GM12878 (cell line): ENCODE data around the gene TRPM8. TPM values are rescaled to one million over a fixed set of nuclear protein-coding genes. Genes with fewer than 3 reads are reported as not detected.

ENCODE experiments used
- ATAC-seq: fragments of 200-7000 bp; cut with Tn5 transposase; 3 replicates; pipeline ENCODE4 v1.9.1; 2020; ENCODE audit warnings: mild to moderate bottlenecking, moderate library complexity
- BruUV-seq: library from RNA; stranded (reverse); fragments of 400-500 nt; replicated peaks from 2 replicates; lab custom pipeline; 2021; lab: Mats Ljungman, UMichigan
- CTCF ChIA-PET: fragments of 300-600 bp; sonication (Branson Sonifier 250); formaldehyde crosslinking; extraction: SDS; loops from one replicate; lab custom pipeline; 2021; ENCODE audit warnings: inconsistent platforms; lab: Yijun Ruan, JAX
- POLR2A ChIA-PET: fragments of 350-600 bp; formaldehyde crosslinking; extraction: SDS; loops from one replicate; lab custom pipeline; 2021; ENCODE audit warnings: inconsistent platforms; lab: Charles Lee
- RAD21 ChIA-PET: fragments of 300-600 bp; sonication (Branson Sonifier 250); formaldehyde crosslinking; loops from one replicate; lab custom pipeline; 2023; ENCODE audit warnings: antibody characterized with exemption; ENCODE audit not compliant: unreplicated experiment; lab: Charles Lee
- SMC1A ChIA-PET: fragments of 300-600 bp; sonication (Branson Sonifier 250); formaldehyde crosslinking; loops from one replicate; lab custom pipeline; 2023; ENCODE audit not compliant: unreplicated experiment, uncharacterized antibody; lab: Charles Lee
- DNase-seq: peaks from one replicate; pipeline ENCODE4 v3.0.0-alpha.2; 2011; ENCODE audit warnings: low read depth, low spot score
- FAIRE-seq: peaks from 3 replicates; lab custom pipeline; 2011; peaks lifted over from hg19 to GRCh38; lab: Jason Lieb, UNC
- H2AFZ ChIP-seq: 2 replicates; pipeline ENCODE4 v1.6.0; 2011; ENCODE audit warnings: low read depth, low read length, control low read depth; ENCODE audit not compliant: control insufficient read depth
- H3K27ac ChIP-seq: 2 replicates; pipeline ENCODE4 v1.5.1; 2011; ENCODE audit warnings: control low read depth; ENCODE audit not compliant: control insufficient read depth, insufficient read depth
- H3K27me3 ChIP-seq, 2 experiments: replicated peaks in 1 of 2; 2 replicates each; pipeline versions ENCODE4 v1.6.0 to v1.6.1; 2011; ENCODE audit warnings: low read length in 1 of 2; ENCODE audit not compliant: control insufficient read depth in 2 of 2, insufficient read depth in 2 of 2
- H3K36me3 ChIP-seq, 2 experiments: 2 replicates each; pipeline ENCODE4 v1.5.1; 2011; ENCODE audit warnings: low read length in 1 of 2; ENCODE audit not compliant: control insufficient read depth in 2 of 2, insufficient read depth in 2 of 2
- H3K4me1 ChIP-seq: 2 replicates; pipeline ENCODE4 v1.6.1; 2011; ENCODE audit warnings: mild to moderate bottlenecking, low read length, moderate library complexity, mixed read lengths; ENCODE audit not compliant: control insufficient read depth, insufficient read depth
- H3K4me2 ChIP-seq: 2 replicates; pipeline ENCODE4 v1.6.0; 2011; ENCODE audit warnings: control low read depth; ENCODE audit not compliant: control insufficient read depth, insufficient read depth
- H3K4me3 ChIP-seq: fragments of 200-600 bp; sonication (generic); 2 replicates; pipeline ENCODE4 v1.5.1; 2016
- H3K79me2 ChIP-seq: 2 replicates; pipeline ENCODE4 v1.6.0; 2011; ENCODE audit warnings: low read length; ENCODE audit not compliant: control insufficient read depth, insufficient read depth
- H3K9ac ChIP-seq: 2 replicates; pipeline ENCODE4 v1.8.0; 2011; ENCODE audit warnings: low read length, control low read depth, mixed read lengths; ENCODE audit not compliant: control insufficient read depth, insufficient read depth
- H3K9me3 ChIP-seq: replicated peaks from 3 replicates; pipeline ENCODE4 v1.5.1; 2011; ENCODE audit warnings: mild to moderate bottlenecking, low read length; ENCODE audit not compliant: control insufficient read depth, insufficient read depth
- H4K20me1 ChIP-seq: 2 replicates; pipeline ENCODE4 v1.6.0; 2011; ENCODE audit not compliant: control insufficient read depth, insufficient read depth
- BCL11A ChIP-seq: IDR thresholded peaks from 2 replicates; pipeline ENCODE4 v1.6.1; 2011; ENCODE audit warnings: low read depth, low read length
- CHD2 ChIP-seq: IDR thresholded peaks from 2 replicates; pipeline ENCODE4 v1.6.1; 2011; ENCODE audit warnings: low read depth, low read length, improper control_type of control experiment, borderline replicate concordance
- HDGF ChIP-seq: fragments of 450-650 bp; IDR thresholded peaks from 2 replicates; pipeline ENCODE4 v1.6.1; 2016; ENCODE audit warnings: antibody characterized with exemption
- NR2F1 ChIP-seq: fragments of 450-650 bp; conservative IDR thresholded peaks from 2 replicates; pipeline ENCODE4 v1.6.1; 2017; ENCODE audit warnings: mild to moderate bottlenecking
- NRF1 ChIP-seq: conservative IDR thresholded peaks from 2 replicates; pipeline ENCODE4 v1.6.1; 2011; ENCODE audit warnings: mild to moderate bottlenecking, low read depth, low read length, improper control_type of control experiment
- RUNX3 ChIP-seq: IDR thresholded peaks from 2 replicates; pipeline ENCODE4 v1.6.1; 2012; ENCODE audit warnings: low read length, inconsistent platforms
- SMARCA5 ChIP-seq: fragments of 450-650 bp; IDR thresholded peaks from 2 replicates; pipeline ENCODE4 v1.6.1; 2017; ENCODE audit warnings: mild to moderate bottlenecking
- ZNF207 ChIP-seq: fragments of 450-650 bp; IDR thresholded peaks from 2 replicates; pipeline ENCODE4 v1.6.1; 2014; ENCODE audit warnings: antibody characterized with exemption, mild to moderate bottlenecking, borderline replicate concordance
- ZNF622 ChIP-seq: fragments of 450-650 bp; IDR thresholded peaks from 2 replicates; pipeline ENCODE4 v1.6.1; 2017; ENCODE audit warnings: mild to moderate bottlenecking, inconsistent platforms
- WGBS: methylation state at CpG from one replicate; pipeline ENCODE4 v1.1.6; 2016; ENCODE audit warnings: low lambda C conversion rate; ENCODE audit not compliant: insufficient replicate concordance, insufficient coverage; ENCODE audit errors: missing lambda C conversion rate; 5-methylcytosine and 5-hydroxymethylcytosine counted together
- in situ Hi-C: fragments of 300-500 bp; cut with MboI; formaldehyde crosslinking; loops from 9 replicates; pipeline ENCODE4 v1.14.3; 2018; ENCODE audit warnings: mixed read lengths
- intact Hi-C: fragments of 100-400 bp; cut with micrococcal nuclease; formaldehyde crosslinking; loops from one replicate; pipeline ENCODE4 v1.14.2; 2022; ENCODE audit not compliant: unreplicated experiment
- polyA plus RNA-seq, 11 experiments: library from polyadenylated mRNA; depleted of rRNA in 4 of 11; unstranded in 6 of 11; stranded (reverse) in 5 of 11; fragments of >200 nt; fragmentation: Nextera tagmentation in 4 of 11; fragmentation: Illumina TruSeq in 1 of 11; extraction: Ambion mirVana in 4 of 11; extraction: Trizol in 1 of 11; gene quantifications; 1 replicate in 1 of 11; 2 replicates in 10 of 11; pipeline versions ENCODE4 v1.2.1 to v1.2.3, GENCODE V29; 2011 to 2016; ENCODE audit warnings: inconsistent platforms in 2 of 11, missing spikeins in 2 of 11, low read depth in 1 of 11
- total RNA-seq, 4 experiments: library from RNA; depleted of rRNA in 3 of 4; stranded (reverse); fragments of >200 nt in 3 of 4; fragmentation: Illumina TruSeq in 1 of 4; extraction: Trizol in 1 of 4; gene quantifications; 2 replicates each; pipeline versions ENCODE4 v1.2.1 to v1.2.3, GENCODE V29; 2013 to 2021
- TF ChIP-seq, protein P1 (sequence below): IDR thresholded peaks from 2 replicates; pipeline ENCODE4 v1.6.1; 2011; ENCODE audit warnings: borderline replicate concordance, low read depth, mild to moderate bottlenecking, moderate library complexity, mixed read lengths, low read length; ENCODE audit not compliant: insufficient read depth; ENCODE audit errors: extremely low read length

Gene TRPM8
- total and polyA plus RNA-seq, 10 of the 15 experiments (the other 5 are each of a cell fraction or from before 2014, with no cell fraction given): 3.9 TPM; not detected in 9

GRCh38 chr2:233938676-233939370 is 21.6 kb downstream of the TRPM8 start:
- H3K27ac ChIP-seq: no peak overlapping the region
- H3K79me2 ChIP-seq: no peaks in the 10 kb centered on the region
- H3K4me2 ChIP-seq: no peak overlapping the region
- BruUV-seq: no TSS peak
- in situ Hi-C loops: no loop called here
- RAD21 ChIA-PET: no interaction called here
- FAIRE-seq: no peak
- no peak overlapping the region for H3K4me3 ChIP-seq
- TF ChIP-seq NRF1: no peak
- no peak for TF ChIP-seq RUNX3
- TF ChIP-seq, protein P1, sequence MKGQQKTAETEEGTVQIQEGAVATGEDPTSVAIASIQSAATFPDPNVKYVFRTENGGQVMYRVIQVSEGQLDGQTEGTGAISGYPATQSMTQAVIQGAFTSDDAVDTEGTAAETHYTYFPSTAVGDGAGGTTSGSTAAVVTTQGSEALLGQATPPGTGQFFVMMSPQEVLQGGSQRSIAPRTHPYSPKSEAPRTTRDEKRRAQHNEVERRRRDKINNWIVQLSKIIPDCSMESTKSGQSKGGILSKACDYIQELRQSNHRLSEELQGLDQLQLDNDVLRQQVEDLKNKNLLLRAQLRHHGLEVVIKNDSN: no peak
- TF ChIP-seq ZNF622: no peak
- no peak for TF ChIP-seq HDGF
- TF ChIP-seq ZNF207: no peak
- TF ChIP-seq BCL11A: no peak
- TF ChIP-seq CHD2: no peak
- TF ChIP-seq SMARCA5: no peak
- no peak for TF ChIP-seq NR2F1
- TF ChIP-seq, all 136 proteins: peak for 0
- SMC1A ChIA-PET: no interaction called here
- H3K36me3 ChIP-seq: no peaks in the 10 kb centered on the region
- no peaks in the 10 kb centered on the region for H4K20me1 ChIP-seq
- intact Hi-C loops: no loop called here
- CTCF ChIA-PET: no interaction called here
- H3K27me3 ChIP-seq: no peaks in the 10 kb centered on the region; a peak in 1 of 4 replicates
- H3K9ac ChIP-seq: no peak overlapping the region
- no peak overlapping the region for H2AFZ ChIP-seq
- POLR2A ChIA-PET: no interaction called here
- H3K4me1 ChIP-seq: no peaks in the 10 kb centered on the region
- DNase-seq: no peak
- no peaks in the 10 kb centered on the region; the same call in 2 of the 3 replicates for H3K9me3 ChIP-seq
- WGBS: 79% methylated on average over 29 of the region's 36 CpGs
- no peak for ATAC-seq
